ENCODE results near the gene CYP3A4.
"Not testable (repeated sequence)": the region's sequence is repeated elsewhere in the genome, so short reads cannot be mapped to it uniquely, and the experiment has no call there.

CYP3A4 gene

DNA sequence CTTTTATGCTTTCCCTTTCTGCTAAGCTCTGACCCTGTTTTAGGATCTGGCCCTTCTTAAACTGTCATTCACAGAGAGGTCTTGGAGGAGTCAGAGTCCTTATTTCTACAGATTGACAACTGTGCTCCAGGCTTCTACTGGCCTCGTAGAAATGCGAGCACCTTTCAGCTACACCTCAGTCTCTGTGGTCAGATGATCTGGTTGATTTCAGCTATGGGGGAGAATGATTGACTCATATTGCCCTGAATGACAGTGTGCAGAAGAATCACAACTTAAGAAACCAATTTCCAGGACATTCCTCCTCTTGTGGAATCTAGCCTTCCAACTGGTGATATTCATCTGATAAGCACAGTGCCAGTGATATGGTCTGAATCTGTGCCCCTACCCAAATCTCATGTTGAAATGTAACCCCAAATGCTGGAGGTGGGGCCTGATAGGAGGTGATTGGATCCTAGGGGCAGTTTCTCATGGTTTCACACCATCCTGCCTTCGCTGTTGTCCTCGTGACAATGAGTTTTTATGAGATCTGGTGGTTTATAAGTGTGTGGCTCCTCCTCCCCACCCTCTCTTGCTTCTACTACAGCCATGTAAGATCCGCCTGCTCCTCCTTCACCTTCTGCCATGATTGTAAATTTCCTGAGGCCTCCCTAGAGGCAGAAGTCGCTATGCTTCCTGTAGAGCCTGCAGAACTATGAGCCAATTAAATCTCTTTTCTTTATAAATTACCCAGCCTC, 35.0 kb downstream of the CYP3A4 start:
- DNase-seq: no peak

- DNase-seq: not testable (repeated sequence)
Observed at GRCh38 chr7:99746915-99747314, 37.1 kb downstream of the CYP3A4 start.

- not testable (repeated sequence) for DNase-seq
Observed at GRCh38 chr7:99745395-99745794, 38.6 kb downstream of the CYP3A4 start.

DNA sequence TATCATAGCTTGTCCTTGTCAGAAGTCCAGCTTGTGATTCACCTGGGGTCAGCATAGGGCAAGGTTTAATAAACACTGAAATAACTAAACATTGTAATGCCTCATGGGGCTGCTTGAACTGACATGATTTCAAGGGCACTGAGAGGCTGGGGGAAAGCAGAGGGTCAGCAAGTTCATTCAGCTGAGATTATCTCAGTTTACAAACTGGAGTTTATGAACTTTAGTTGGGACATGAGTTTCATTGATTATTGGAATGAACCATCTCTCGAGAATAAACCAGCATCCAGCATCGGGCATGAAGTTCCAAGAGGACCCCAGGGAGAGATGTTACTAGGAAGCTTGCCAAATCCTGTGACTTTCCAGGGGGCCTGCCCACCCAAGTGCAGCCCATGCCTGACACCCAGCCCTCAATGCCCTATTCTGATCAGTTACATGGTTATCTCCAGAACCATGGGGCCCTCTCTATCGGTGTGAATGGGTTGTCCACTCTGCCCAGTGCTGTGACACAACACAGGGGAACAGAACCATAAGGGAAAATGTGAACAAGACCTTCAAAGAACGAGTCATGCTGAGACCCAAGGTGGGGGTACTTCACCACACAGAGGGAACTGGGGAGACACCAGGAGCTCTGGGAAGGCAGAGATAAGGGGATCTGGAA, 41.1 kb downstream of the CYP3A4 start:
- no peak for DNase-seq

- no peak for DNase-seq
Observed at GRCh38 chr7:99741441-99741795, 42.6 kb downstream of the CYP3A4 start.

DNA sequence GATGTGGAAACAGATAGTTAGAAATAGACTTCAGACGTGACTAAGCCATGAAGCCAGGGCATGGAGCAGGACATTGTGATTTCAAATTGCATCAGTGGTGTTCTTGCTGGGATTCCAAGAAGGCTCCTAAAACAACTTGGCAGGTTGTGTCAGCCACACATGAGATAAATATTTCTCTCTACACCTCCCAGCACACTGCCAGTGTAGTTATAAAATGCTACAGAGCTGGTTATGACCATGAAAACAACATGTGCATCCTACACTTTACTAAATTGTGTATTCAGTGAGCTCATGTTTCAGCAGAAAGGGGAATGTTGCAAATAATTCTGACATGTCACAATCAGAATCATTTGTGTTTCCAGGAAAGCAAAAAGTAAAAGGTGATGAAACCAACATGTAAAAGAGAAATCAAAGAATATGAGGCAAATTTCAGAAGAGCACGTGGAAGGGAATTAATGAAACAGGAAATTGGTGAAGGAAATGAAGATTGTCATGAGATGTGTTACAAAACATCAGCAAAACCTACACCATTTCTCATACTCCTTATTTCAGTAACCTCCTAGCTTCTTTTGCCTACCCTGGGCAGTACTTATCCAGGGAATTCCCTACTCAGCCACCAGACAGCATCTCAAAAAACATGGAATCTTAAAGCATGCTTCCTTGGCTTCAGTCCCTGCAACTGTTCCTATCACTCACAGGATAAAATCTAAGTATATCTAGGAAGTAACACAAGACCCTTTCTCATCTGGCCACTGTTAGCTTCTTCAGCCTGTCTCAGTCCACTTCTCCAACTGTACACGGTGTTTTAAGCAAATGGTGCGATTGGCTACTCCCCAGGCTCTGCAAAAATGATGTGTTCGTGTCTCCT, 43.2 kb downstream of the CYP3A4 start:
- no peak for DNase-seq

GRCh38 chr7:99739699-99740572, 44.0 kb downstream of the CYP3A4 start:
- DNase-seq: no peak

DNA sequence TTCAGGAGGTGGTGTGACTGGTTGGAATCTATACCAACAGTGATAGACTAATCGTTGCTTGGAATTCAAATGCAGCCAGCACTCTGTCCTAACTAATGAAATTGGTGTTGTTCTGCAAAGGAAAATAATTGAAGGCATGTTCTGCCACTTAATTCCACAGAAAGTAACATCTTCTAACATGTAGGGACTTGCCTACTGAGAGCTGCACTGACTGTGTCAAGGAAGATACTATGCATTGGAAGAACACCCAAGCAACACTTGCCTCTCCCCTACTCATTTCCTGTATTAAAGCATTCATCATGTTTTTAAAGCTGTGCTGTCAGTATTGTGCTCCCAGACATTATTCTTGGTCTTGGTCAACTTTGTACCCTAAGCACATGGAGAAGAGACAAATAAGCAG, 46.3 kb downstream of the CYP3A4 start:
- no peak for DNase-seq

- not testable (repeated sequence) for DNase-seq
Observed at GRCh38 chr7:99736667-99737066, 47.3 kb downstream of the CYP3A4 start.

GRCh38 chr7:99734987-99735386, 49.0 kb downstream of the CYP3A4 start, which contains the start of gene CYP3A7:
TSS of gene CYP3A7 (minus strand) at chr7:99735196. CDS start at chr7:99735093, 103 bp downstream.
- no peak for DNase-seq

GRCh38 chr7:99733448-99733847, 50.5 kb downstream of the CYP3A4 start:
- DNase-seq: no peak

DNA sequence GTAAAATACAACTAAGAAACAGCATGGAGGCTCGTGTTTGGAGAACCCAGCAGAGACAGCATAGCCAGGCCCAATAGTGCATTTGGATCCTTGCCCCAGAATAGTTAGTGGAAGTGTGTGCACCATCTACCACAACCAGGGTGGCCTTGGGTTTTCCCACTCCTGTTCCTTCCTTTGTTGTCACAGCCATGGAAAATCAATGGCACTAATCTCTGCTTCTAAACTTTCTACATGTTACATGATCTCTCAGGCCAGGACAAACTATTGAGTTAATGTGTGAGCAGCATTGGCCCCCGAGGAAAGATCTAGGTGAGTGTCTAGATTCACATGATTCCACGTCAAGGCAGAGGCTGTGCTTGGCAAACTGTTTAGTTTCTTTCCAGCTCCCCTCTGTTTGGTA, 51.0 kb downstream of the CYP3A4 start:
- no peak for DNase-seq

GRCh38 chr7:99731638-99732374, 52.2 kb downstream of the CYP3A4 start:
- no peak for DNase-seq

- no peak for DNase-seq
Observed at GRCh38 chr7:99730992-99731391, 53.0 kb downstream of the CYP3A4 start.

GRCh38 chr7:99730238-99730810, 53.7 kb downstream of the CYP3A4 start:
- no peak for DNase-seq

DNA sequence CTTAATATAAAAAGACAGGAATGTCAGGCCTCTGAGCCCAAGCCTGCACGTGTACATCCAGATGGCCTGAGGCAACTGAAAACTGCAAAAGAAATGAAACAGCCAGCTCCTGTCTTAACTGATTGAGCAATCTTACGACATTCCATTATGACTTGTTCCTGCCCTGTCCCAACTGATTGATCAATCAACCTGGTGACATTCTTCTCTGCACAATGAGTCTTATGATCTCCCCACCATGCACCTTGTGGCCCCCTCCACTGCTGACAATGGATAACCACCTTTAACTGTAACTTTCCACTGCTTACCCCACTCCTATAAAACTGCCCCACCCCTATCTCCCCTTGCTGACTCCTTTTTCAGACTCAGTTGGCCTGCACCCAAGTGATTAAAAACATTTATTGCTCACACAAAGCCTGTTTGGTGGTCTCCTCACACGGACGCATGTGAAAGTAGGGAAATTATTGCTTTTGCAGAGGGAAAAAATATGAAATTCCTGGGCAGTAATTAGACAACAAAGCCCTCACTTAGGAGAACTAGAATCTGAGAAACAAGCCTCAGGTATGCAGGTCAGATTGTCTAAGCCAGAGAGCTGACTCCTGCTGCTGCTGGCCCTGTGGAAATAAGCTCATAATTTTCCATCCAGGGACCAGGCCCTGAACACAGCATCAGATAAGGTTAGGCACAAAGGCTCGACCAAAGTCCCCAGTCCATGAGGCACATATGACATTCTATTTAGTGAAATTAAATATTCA, 54.3 kb downstream of the CYP3A4 start:
- no peak for DNase-seq

DNA sequence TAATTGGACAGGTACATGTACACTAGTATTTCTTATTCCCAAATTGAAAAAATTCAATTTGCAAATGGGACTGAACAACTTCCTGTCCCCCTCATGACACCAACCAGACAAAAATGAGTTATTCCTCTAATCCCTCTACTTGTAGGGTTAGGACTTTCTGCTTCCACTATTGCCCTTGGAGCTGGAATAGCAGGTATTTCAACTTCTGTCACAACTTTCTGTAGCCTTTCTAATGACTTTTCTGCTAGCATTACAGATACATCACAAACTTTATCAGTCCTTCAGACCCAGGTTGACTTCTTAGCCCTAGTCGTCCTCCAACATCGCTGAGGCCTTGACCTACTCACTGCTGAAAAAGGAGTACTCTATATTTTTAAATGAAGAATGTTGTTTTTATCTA, 55.4 kb downstream of the CYP3A4 start:
- no peak for DNase-seq

DNA sequence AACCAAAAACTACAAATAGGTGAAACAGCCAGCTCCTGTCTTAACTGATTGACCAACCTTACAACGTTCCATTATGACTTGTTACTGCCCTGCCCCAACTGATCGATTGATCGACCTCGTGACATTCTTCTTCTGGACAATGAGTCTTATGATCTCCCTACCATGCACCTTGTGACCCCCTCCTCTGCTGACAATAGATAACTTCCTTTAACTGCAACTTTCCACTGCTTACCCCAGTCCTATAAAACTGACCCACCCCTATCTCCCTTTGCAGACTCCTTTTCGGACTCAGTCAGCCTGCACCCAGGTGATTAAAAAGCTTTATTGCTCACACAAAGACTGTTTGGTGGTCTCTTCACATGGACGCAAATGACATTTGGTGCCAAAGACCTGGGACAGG, 60.8 kb downstream of the CYP3A4 start:
- DNase-seq: not testable (repeated sequence)

DNA sequence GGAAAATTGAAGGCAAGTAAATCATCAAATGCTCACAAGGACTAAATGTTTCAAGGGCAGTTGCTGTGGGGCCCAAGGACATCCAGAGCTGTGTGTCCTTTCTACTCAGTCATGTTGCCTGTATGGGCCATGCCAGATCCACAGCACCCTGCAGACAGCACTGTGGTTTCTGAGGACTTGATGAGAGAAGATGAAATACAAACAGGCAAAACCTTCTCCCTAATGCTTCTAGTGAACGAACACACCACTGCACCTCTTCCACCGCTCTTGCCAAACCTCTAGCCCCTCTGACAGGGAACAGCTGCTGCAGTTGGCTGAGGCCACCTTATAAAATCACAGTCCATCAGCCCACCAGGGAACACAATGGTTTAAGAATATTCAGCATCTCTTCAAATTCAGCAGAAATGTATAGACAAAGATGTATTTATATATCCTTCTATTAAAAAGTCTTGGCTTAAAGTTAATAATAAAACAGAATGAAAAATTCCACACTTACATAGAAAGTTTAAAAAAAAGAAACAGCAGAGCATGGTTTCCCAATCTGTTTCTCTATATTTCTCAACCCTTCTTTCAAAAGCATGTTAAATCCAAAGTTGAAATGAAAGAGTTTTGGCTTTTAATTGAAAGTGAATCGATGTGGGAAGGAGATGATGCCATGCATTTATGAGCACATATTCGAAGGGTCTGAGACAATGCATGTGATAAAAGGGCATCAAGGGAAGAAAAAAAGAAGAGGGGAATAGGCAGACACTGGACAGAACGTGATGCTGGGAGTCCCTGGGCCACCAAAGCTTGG, 63.0 kb downstream of the CYP3A4 start:
- DNase-seq: no peak
